ENCODE results near the gene RNASEH1. TPM values are rescaled to one million over a fixed set of nuclear protein-coding genes. Genes with fewer than 3 reads are reported as not detected.

Gene RNASEH1
- polyA plus RNA-seq, 3 donors = 6.8 to 16.4 (median 14.2) TPM

GRCh38 chr2:3596901-3597417 lies 38.8 kb upstream of the RNASEH1 start:
- intact Hi-C loops (cut with micrococcal nuclease) = no loop called here
- peaks cover 0 to 4% (median 0%) of the 10 kb centered on the region in 7 donors for H3K9me3 Mint-ChIP-seq

GRCh38 chr2:3595985-3596384 lies 37.9 kb upstream of the RNASEH1 start:
- peaks cover 0 to 4% (median 0%) of the 10 kb centered on the region in 7 donors for H3K9me3 Mint-ChIP-seq
- Histone ChIP-seq H3K4me3 (replicated peaks in 1 of 3; ENCODE audit: low read depth in 2 of 3, low read length in 3 of 3) (no peak overlapping the region), H4K20me1 (ENCODE audit: insufficient read depth, low read length) (no peaks in the 10 kb centered on the region), H3K9ac (ENCODE audit: insufficient read depth, low read length, poor library complexity, severe bottlenecking) (no peak overlapping the region), H3K4me1 (ENCODE audit: control insufficient read depth in 1 of 2, insufficient read depth in 2 of 2, low read length in 2 of 2) (peaks cover 0 to 4% of the 10 kb centered on the region in 2 donors), H3K36me3 (replicated peaks in 1 of 2; ENCODE audit: control insufficient read depth in 1 of 2, insufficient read depth in 2 of 2, low read length in 2 of 2) (no peaks in the 10 kb centered on the region), H3K4me2 (replicated peaks; ENCODE audit: extremely low read depth, low read length, poor library complexity, severe bottlenecking) (no peak overlapping the region), H2AFZ (ENCODE audit: insufficient read depth, low read depth, low read length, poor library complexity, severe bottlenecking) (no peak overlapping the region), H3K9me3 (replicated peaks in 1 of 2; ENCODE audit: control insufficient read depth in 1 of 2, insufficient read depth in 1 of 2, low read length in 2 of 2) (no peaks in the 10 kb centered on the region), H3K27me3 (ENCODE audit: control insufficient read depth in 2 of 2, insufficient read depth in 2 of 2, low read length in 2 of 2) (peaks cover 0 to 12% of the 10 kb centered on the region in 2 donors), H3K27ac (ENCODE audit: low read depth in 1 of 2, low read length in 2 of 2) (no peak overlapping the region), H3K79me2 (ENCODE audit: insufficient read depth, low read length) (no peaks in the 10 kb centered on the region)
- intact Hi-C loops (cut with micrococcal nuclease) = no loop called here
- H3K4me3 Mint-ChIP-seq = no peak overlapping the region
- H3K27me3 Mint-ChIP-seq (ENCODE audit: low read depth in 3 of 3) = peaks cover 13 to 27% (median 15%) of the 10 kb centered on the region in 3 donors
- WGBS (ENCODE audit: insufficient coverage) = 80% methylated on average over 3 of the region's 6 CpGs
- no peak overlapping the region for H3K27ac Mint-ChIP-seq
- peaks cover 7% of the 10 kb centered on the region for H3K4me1 Mint-ChIP-seq
- TF ChIP-seq CTCF (IDR thresholded peaks at IDR 0.05) = no peak
- no peak for DNase-seq
- no peaks in the 10 kb centered on the region for H3K36me3 Mint-ChIP-seq

More at GRCh38 chr2:3596901-3597417, 38.8 kb upstream of the RNASEH1 start:
- H3K27ac Mint-ChIP-seq = no peak overlapping the region
- no peak overlapping the region for H3K4me2 ChIP-seq (replicated peaks; ENCODE audit: extremely low read depth, low read length, poor library complexity, severe bottlenecking)
- H3K36me3 ChIP-seq (replicated peaks in 1 of 2; ENCODE audit: control insufficient read depth in 1 of 2, insufficient read depth in 2 of 2, low read length in 2 of 2) = no peaks in the 10 kb centered on the region
- H3K36me3 Mint-ChIP-seq = no peaks in the 10 kb centered on the region
- peaks cover 7% of the 10 kb centered on the region for H3K4me1 Mint-ChIP-seq
- no peak overlapping the region for H3K9ac ChIP-seq (ENCODE audit: insufficient read depth, low read length, poor library complexity, severe bottlenecking)
- peaks cover 0 to 12% of the 10 kb centered on the region in 2 donors for H3K27me3 ChIP-seq (ENCODE audit: control insufficient read depth in 2 of 2, insufficient read depth in 2 of 2, low read length in 2 of 2)
- DNase-seq = no peak
- H3K27ac ChIP-seq (ENCODE audit: low read depth in 1 of 2, low read length in 2 of 2) = no peak overlapping the region
- no peaks in the 10 kb centered on the region for H3K79me2 ChIP-seq (ENCODE audit: insufficient read depth, low read length)
- H2AFZ ChIP-seq (ENCODE audit: insufficient read depth, low read depth, low read length, poor library complexity, severe bottlenecking) = no peak overlapping the region
- H3K4me3 ChIP-seq (replicated peaks in 1 of 3; ENCODE audit: low read depth in 2 of 3, low read length in 3 of 3) = no peak overlapping the region
- peaks cover 0 to 4% of the 10 kb centered on the region in 2 donors for H3K4me1 ChIP-seq (ENCODE audit: control insufficient read depth in 1 of 2, insufficient read depth in 2 of 2, low read length in 2 of 2)
- no peaks in the 10 kb centered on the region for H3K9me3 ChIP-seq (replicated peaks in 1 of 2; ENCODE audit: control insufficient read depth in 1 of 2, insufficient read depth in 1 of 2, low read length in 2 of 2)
- TF ChIP-seq CTCF (IDR thresholded peaks at IDR 0.05) = no peak
- H3K4me3 Mint-ChIP-seq = no peak overlapping the region
- H4K20me1 ChIP-seq (ENCODE audit: insufficient read depth, low read length) = no peaks in the 10 kb centered on the region
- H3K27me3 Mint-ChIP-seq (ENCODE audit: low read depth in 3 of 3) = peaks cover 13 to 27% (median 15%) of the 10 kb centered on the region in 3 donors
- 92% methylated on average over 13 of the region's 16 CpGs for WGBS (ENCODE audit: insufficient coverage)
